HepG2 (cell line): ENCODE measurements around the gene P2RY6. TPM values are rescaled to one million over a fixed set of nuclear protein-coding genes. Genes with fewer than 3 reads are reported as not detected.

Experiments used
- ATAC-seq: fragments of 200-7000 bp; cut with Tn5 transposase; 3 replicates; pipeline ENCODE4 v1.9.1; 2020; ENCODE audit warnings: mild to moderate bottlenecking, moderate library complexity
- BruUV-seq: library from RNA; stranded (reverse); fragments of 400-500 nt; replicated peaks from 2 replicates; lab custom pipeline; 2021; lab: Mats Ljungman, UMichigan
- CTCF ChIA-PET: fragments of 300-600 bp; formaldehyde crosslinking; extraction: SDS; loops from one replicate; lab custom pipeline; 2021; ENCODE audit warnings: low total read pairs, inconsistent platforms, low intra/inter-chr PET ratio; lab: Yijun Ruan, JAX
- POLR2A ChIA-PET: fragments of 350-600 bp; sonication (Branson Sonifier 250); formaldehyde crosslinking; loops from one replicate; lab custom pipeline; 2020; ENCODE audit warnings: antibody characterized with exemption, inconsistent platforms; lab: Yijun Ruan, JAX
- DNase-seq: peaks from one replicate; pipeline ENCODE4 v3.0.0-alpha.2; 2015; ENCODE audit warnings: low spot score
- FAIRE-seq: peaks from 3 replicates; lab custom pipeline; 2011; peaks lifted over from hg19 to GRCh38; lab: Jason Lieb, UNC
- H2AFZ ChIP-seq: one replicate; pipeline ENCODE4 v1.6.1; 2011; ENCODE audit warnings: low read length, inconsistent platforms
- H3K27ac ChIP-seq: fragments of 300-600 bp; 3 replicates; pipeline ENCODE4 v1.8.0; 2011; ENCODE audit warnings: mixed run types, mild to moderate bottlenecking, mixed read lengths, low read length, inconsistent platforms; ENCODE audit not compliant: insufficient read depth; ENCODE audit errors: extremely low read length
- H3K27me3 ChIP-seq, 2 experiments: fragments of 200-600 bp in 1 of 2; 2 replicates in 1 of 2; 3 replicates in 1 of 2; pipeline versions ENCODE4 v1.6.0 to v1.8.0; 2011; ENCODE audit warnings: low read length in 2 of 2, mild to moderate bottlenecking in 2 of 2, moderate library complexity in 2 of 2, inconsistent platforms in 1 of 2; ENCODE audit not compliant: insufficient read depth in 2 of 2, control insufficient read depth in 1 of 2
- H3K36me3 ChIP-seq, 2 experiments: fragments of 200-600 bp in 1 of 2; replicated peaks in 1 of 2; 2 replicates in 1 of 2; 3 replicates in 1 of 2; pipeline versions ENCODE4 v1.5.1 to v1.8.0; 2011; ENCODE audit warnings: low read length in 2 of 2, inconsistent platforms in 1 of 2; ENCODE audit not compliant: insufficient read depth in 2 of 2, control insufficient read depth in 1 of 2
- H3K4me1 ChIP-seq: 2 replicates; pipeline ENCODE4 v1.5.1; 2012; ENCODE audit warnings: low read length, inconsistent platforms; ENCODE audit not compliant: insufficient read depth
- H3K4me2 ChIP-seq: 2 replicates; pipeline ENCODE4 v1.6.0; 2011; ENCODE audit warnings: low read depth, low read length, inconsistent platforms
- H3K4me3 ChIP-seq, 3 experiments: fragments of 200-600 bp in 1 of 3; sonication (generic), shearing (Covaris generic) in 1 of 3; replicated peaks in 1 of 3; 2 replicates each; pipeline ENCODE4 v1.5.1; 2011 to 2016; ENCODE audit warnings: low read length in 3 of 3, inconsistent platforms in 2 of 3, low read depth in 2 of 3, mild to moderate bottlenecking in 2 of 3, control low read depth in 1 of 3, mixed read lengths in 1 of 3; ENCODE audit not compliant: insufficient read depth in 1 of 3
- H3K79me2 ChIP-seq: one replicate; pipeline ENCODE4 v1.6.1; 2011; ENCODE audit warnings: low read length, inconsistent platforms; ENCODE audit not compliant: insufficient read depth
- H3K9ac ChIP-seq: 2 replicates; pipeline ENCODE4 v1.6.0; 2011; ENCODE audit warnings: mild to moderate bottlenecking, low read depth, low read length, inconsistent platforms; ENCODE audit not compliant: insufficient read depth
- H3K9me3 ChIP-seq: 2 replicates; pipeline ENCODE4 v1.5.1; 2012; ENCODE audit warnings: mild to moderate bottlenecking, low read length
- H4K20me1 ChIP-seq: 2 replicates; pipeline ENCODE4 v1.6.0; 2011; ENCODE audit warnings: inconsistent platforms, mild to moderate bottlenecking, low read length, moderate library complexity; ENCODE audit not compliant: insufficient read depth
- CTCF ChIP-seq: sonication (generic); formaldehyde crosslinking; IDR thresholded peaks from 2 replicates; pipeline ENCODE4 v1.5.0; 2020; ENCODE audit warnings: mild to moderate bottlenecking, missing genetic modification reagents, moderate library complexity
- KMT2B ChIP-seq: IDR thresholded peaks from 2 replicates; pipeline ENCODE4 v1.6.1; 2016; ENCODE audit warnings: missing genetic modification reagents, missing compliant biosample characterization
- MAFK ChIP-seq, 2 experiments: IDR thresholded peaks in 1 of 2; conservative IDR thresholded peaks in 1 of 2; 2 replicates each; pipeline ENCODE4 v1.6.1; 2011; ENCODE audit warnings: improper control_type of control experiment in 2 of 2, low read length in 2 of 2
- NKX3-1 ChIP-seq: sonication (generic); formaldehyde crosslinking; IDR thresholded peaks from 2 replicates; pipeline ENCODE4 v1.5.0; 2020; ENCODE audit warnings: missing genetic modification reagents
- PITX1 ChIP-seq: sonication (generic); formaldehyde crosslinking; IDR thresholded peaks from 2 replicates; pipeline ENCODE4 v1.5.1; 2020; ENCODE audit warnings: mild to moderate bottlenecking, missing genetic modification reagents
- RBFOX2 ChIP-seq: fragments of 200-400 bp; formaldehyde crosslinking; IDR thresholded peaks from 2 replicates; pipeline ENCODE4 v1.6.1; 2017; ENCODE audit warnings: low read depth, mild to moderate bottlenecking, low read length
- STAG1 ChIP-seq: sonication (generic); formaldehyde crosslinking; IDR thresholded peaks from 2 replicates; pipeline ENCODE4 v1.4.0; 2020; ENCODE audit warnings: missing genetic modification reagents
- TEAD2 ChIP-seq: sonication (generic); formaldehyde crosslinking; IDR thresholded peaks from 2 replicates; pipeline ENCODE4 v1.9.0; 2021; ENCODE audit warnings: missing genetic modification reagents
- TGIF2 ChIP-seq: IDR thresholded peaks from 2 replicates; pipeline ENCODE4 v1.6.1; 2016; ENCODE audit warnings: control low read depth, missing compliant biosample characterization
- TOE1 ChIP-seq: sonication (generic); formaldehyde crosslinking; IDR thresholded peaks from 2 replicates; pipeline ENCODE4 v1.4.0; 2020; ENCODE audit warnings: mild to moderate bottlenecking, missing genetic modification reagents
- ZFY ChIP-seq: sonication (generic); formaldehyde crosslinking; IDR thresholded peaks from 2 replicates; pipeline ENCODE4 v1.4.0; 2020; ENCODE audit warnings: missing genetic modification reagents
- ZNF510 ChIP-seq: sonication (generic); formaldehyde crosslinking; IDR thresholded peaks from 2 replicates; pipeline ENCODE4 v1.4.0; 2020; ENCODE audit warnings: low read depth, mild to moderate bottlenecking, missing genetic modification reagents
- ZNF530 ChIP-seq: sonication (generic); formaldehyde crosslinking; IDR thresholded peaks from 2 replicates; pipeline ENCODE4 v1.5.0; 2020; ENCODE audit warnings: low read depth, mild to moderate bottlenecking, missing genetic modification reagents
- ZNF563 ChIP-seq: sonication (generic); formaldehyde crosslinking; IDR thresholded peaks from 2 replicates; pipeline ENCODE4 v1.8.0; 2022; ENCODE audit warnings: mild to moderate bottlenecking, moderate library complexity, missing genetic modification reagents
- ZNF687 ChIP-seq: sonication (generic); formaldehyde crosslinking; IDR thresholded peaks from 2 replicates; pipeline ENCODE4 v1.5.1; 2020; ENCODE audit warnings: mild to moderate bottlenecking, missing genetic modification reagents, moderate library complexity
- ZNF768 ChIP-seq: sonication (generic); formaldehyde crosslinking; IDR thresholded peaks from 2 replicates; pipeline ENCODE4 v1.4.0; 2020; ENCODE audit warnings: missing genetic modification reagents
- WGBS: methylation state at CpG from one replicate; pipeline ENCODE4 v1.1.6; 2017; ENCODE audit warnings: low lambda C conversion rate; 5-methylcytosine and 5-hydroxymethylcytosine counted together
- in situ Hi-C: cut with HindIII; loops from 2 replicates; pipeline ENCODE4 v1.10.0; 2017; ENCODE audit warnings: low pct_unique_long_range_greater_than_20kb; ENCODE audit not compliant: extremely low pct_ligation_motif_present
- intact Hi-C: fragments of 100-400 bp; cut with micrococcal nuclease; formaldehyde crosslinking; loops from one replicate; pipeline ENCODE4 v1.10.0; 2022; ENCODE audit not compliant: unreplicated experiment
- polyA plus RNA-seq, 8 experiments: library from polyadenylated mRNA; depleted of rRNA in 3 of 8; stranded (reverse) in 7 of 8; unstranded in 1 of 8; fragments of >200 nt; fragmentation: Illumina TruSeq in 4 of 8; extraction: Trizol in 4 of 8; gene quantifications; 2 replicates each; pipeline versions ENCODE4 v1.2.1 to v1.2.3, GENCODE V29; 2011 to 2016; ENCODE audit warnings: low read depth in 4 of 8, missing spikeins in 1 of 8, mixed read lengths in 1 of 8; ENCODE audit not compliant: insufficient read depth in 1 of 8
- total RNA-seq, 5 experiments: library from RNA; depleted of rRNA; stranded (reverse); fragments of >200 nt; fragmentation: Illumina TruSeq; extraction: Trizol; gene quantifications; 2 replicates each; pipeline ENCODE4 v1.2.3, GENCODE V29; 2016; ENCODE audit warnings: low read depth in 1 of 5

P2RY6 gene
- total and polyA plus RNA-seq, 2 of the 13 experiments (the other 11 are each of a cell fraction or from before 2014, with no cell fraction given) = 0.09 to 0.29 TPM

DNA sequence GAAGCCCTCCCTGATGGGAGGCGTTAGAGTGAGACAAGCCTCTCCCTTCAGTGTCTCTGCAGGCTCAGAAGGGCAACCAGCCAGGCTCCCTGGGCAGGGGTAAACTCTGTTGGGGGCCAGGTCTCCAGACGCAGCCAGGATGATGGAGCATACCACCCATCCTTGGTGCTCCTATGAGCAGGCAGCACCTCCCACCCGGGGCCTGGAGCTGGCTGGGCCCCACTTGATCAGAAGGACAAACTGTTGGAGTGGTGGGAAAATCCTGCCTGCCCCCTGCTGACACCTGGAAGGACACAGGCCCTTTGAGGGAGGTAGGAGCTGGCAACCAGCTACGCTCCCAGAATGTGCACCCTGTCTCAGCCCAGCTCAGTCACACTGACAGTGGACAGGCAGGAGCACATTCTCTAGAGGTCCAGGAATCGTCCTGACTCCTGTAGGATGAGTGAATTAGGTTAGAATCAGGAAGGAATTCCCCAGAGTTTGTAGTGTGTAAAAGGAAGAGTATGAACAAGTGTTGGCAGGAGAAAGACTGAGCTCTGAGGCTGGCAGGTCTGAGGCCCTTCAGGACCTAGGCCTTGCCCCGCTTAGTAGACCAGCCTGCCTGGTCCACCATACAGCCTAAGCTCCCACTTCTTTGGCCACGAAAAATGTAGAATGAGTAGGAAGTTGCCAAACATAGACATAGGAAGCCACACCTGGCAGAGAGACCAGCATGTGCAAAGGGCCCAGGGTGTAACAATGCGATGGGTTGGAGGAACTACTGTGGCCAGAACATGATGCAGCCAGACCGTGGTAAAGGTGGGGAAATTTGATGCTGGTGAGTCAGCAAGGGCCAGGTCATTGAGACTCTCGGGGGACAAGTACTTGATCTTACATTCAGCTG lies 55.0 kb downstream of the P2RY6 start:
- no peak for ATAC-seq
- no peak overlapping the region; the same call in 1 of the 2 replicates for H3K4me2 ChIP-seq
- peaks cover 30% of the 10 kb centered on the region for H3K79me2 ChIP-seq
- FAIRE-seq = peak; percentile 26
- no peaks in the 10 kb centered on the region for H3K9me3 ChIP-seq
- H3K36me3 ChIP-seq = peaks cover 5 to 12% of the 10 kb centered on the region in 2 experiments; a peak in 3 of 5 replicates
- peaks cover 96% of the 10 kb centered on the region for H3K4me1 ChIP-seq
- POLR2A ChIA-PET = interaction anchor here (6.3 to 10.1 kb wide), 2 partner anchors 13 to 20 kb away, joined by 35 to 205 read pairs; partner anchors contain the start of gene ARHGEF17
- H3K27ac ChIP-seq = peak overlapping the region; percentile 14
- no peaks in the 10 kb centered on the region for H3K27me3 ChIP-seq
- CTCF ChIA-PET = no interaction called here
- H3K4me3 ChIP-seq = no peak overlapping the region
- no TSS peak for BruUV-seq
- 0 out of 2 replicates have a peak overlapping the region, but pooled peaks have one; percentile 4 for H3K9ac ChIP-seq
- intact Hi-C loops = no loop called here
- 70% methylated on average over 10 of the region's 10 CpGs for WGBS
- H2AFZ ChIP-seq = no peak overlapping the region
- in situ Hi-C loops = no loop called here
- no peak for DNase-seq
- no peaks in the 10 kb centered on the region; the same call in 1 of the 2 replicates for H4K20me1 ChIP-seq
- TF ChIP-seq MAFK (conservative IDR thresholded peaks at IDR 0.05 in 1 of 2, IDR thresholded peaks at IDR 0.05 in 1 of 2; ENCODE audit: low read length in 2 of 2) (no peak), ZNF687 (peak; percentile 57), TGIF2 (CRISPR knock-in tag) (no peak), STAG1 (CRISPR knock-in tag) (peak; percentile 25; the same call in 1 of the 2 replicates), ZNF510 (CRISPR knock-in tag) (no peak), ZFY (CRISPR knock-in tag) (peak; percentile 20; the same call in 1 of the 2 replicates), PITX1 (CRISPR knock-in tag) (0 out of 2 replicates have a peak, but pooled peaks have one; percentile 32), RBFOX2 (no peak), CTCF (peak; percentile 55), NKX3-1 (CRISPR knock-in tag) (no peak), ZNF563 (CRISPR knock-in tag) (peak; percentile 51; the same call in 1 of the 2 replicates), KMT2B (CRISPR knock-in tag) (no peak), TEAD2 (CRISPR knock-in tag) (no peak), TOE1 (CRISPR knock-in tag) (no peak), ZNF768 (no peak), ZNF530 (CRISPR knock-in tag) (no peak)
